HG02885 (cell line): ENCODE measurements around the gene BMAL2.

Experiments
- ATAC-seq: cut with Tn5 transposase; IDR thresholded peaks from one replicate; pipeline ENCODE4 v1.9.1; 2021; ENCODE audit warnings: mild to moderate bottlenecking; ENCODE audit not compliant: unreplicated experiment, poor library complexity

The BMAL2 gene

GRCh38 chr12:27319409-27319808 lies 13.2 kb upstream of the BMAL2 start:
- no peak for ATAC-seq

- no peak for ATAC-seq
Observed at GRCh38 chr12:27319848-27320247, 12.8 kb upstream of the BMAL2 start.

- ATAC-seq = no peak
Observed at GRCh38 chr12:27324530-27324929, 8.1 kb upstream of the BMAL2 start.

DNA sequence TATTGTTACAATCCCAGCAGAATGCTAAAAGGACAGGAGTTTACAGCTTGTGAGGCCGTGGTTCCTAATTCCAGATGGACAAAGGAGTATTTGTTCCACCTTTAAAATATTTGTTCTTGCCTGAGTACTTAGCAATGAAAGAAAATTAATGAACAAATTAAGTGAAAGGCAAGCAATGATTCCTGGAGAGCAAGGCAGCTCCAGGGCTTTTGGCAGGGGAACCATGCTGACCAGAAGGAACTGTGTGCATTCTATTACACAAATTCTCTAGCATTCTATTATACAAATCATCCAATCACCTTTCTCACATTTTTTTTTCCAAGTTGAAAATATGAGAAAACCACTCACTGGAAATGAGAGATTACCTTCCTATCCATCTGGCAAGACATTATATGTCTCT lies 1.8 kb upstream of the BMAL2 start:
- no peak for ATAC-seq

DNA sequence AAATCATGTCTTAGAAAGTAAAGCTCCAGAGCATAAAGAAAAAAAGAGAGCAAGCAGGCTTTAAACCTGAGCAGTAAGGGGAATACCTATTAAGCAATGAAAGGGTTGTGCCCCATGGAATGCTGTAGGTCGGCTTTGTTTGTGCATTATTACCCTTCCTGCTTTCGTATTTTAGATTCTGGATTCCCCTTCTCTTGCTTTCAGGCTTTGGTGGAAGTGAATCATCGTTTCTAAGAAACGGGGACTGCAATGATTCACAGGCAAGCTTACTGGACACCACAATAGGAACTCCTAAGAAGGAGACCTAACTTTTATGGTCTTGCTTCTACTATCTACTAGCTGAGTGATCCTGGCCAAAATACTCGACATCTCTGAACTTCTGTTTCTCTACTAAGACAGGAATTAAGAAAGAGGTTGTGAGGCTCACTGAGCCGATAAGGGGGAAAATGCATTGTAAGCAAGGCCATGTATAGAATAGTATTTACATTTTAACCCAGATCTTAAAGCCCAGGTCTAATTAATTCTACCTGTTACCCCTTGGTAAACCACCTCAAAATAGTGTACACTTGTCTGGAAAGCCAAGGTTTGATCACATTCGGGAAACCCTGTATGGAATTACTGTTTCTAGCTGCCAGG lies 1.2 kb upstream of the BMAL2 start:
- ATAC-seq = peak; percentile 48

DNA sequence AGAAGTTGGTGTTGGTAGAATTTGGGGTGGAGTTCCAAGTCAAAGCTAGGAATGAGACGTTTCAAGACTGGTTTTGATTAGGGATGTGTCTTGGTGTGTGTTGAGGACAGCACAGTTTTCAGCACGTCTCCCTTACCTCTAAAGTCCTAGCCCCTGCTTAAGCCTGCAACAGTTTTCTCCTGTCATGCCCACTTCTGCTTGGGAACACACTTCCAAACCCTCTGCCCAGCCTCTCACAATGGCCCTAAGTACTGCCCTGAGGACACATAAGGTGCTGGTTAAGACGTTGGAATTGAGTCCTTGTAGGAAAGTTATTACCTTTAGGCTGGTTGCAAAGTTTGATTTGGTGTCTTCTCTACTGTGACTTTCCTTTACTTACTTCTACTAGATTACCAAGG lies 710 bp upstream of the BMAL2 start:
- no peak for ATAC-seq

DNA sequence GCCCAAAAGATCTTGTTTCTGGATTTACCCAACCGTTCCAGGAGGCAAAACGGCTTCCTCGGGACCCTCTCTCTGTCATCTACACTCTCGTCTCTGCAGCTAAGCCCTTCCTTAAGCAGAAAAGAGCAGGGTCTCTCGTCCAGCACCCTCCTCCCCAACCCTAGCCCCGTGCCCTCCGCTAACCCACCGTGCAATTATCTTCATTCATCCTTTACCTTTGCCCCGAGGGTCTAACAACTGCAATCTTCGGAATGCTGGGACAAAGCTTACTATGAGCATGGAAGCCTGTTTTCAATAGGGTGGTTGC lies 276 bp upstream of the BMAL2 start:
- ATAC-seq = no peak

- ATAC-seq = peak; percentile 24
Observed at GRCh38 chr12:27333403-27334009, 870 bp downstream of the BMAL2 start.

DNA sequence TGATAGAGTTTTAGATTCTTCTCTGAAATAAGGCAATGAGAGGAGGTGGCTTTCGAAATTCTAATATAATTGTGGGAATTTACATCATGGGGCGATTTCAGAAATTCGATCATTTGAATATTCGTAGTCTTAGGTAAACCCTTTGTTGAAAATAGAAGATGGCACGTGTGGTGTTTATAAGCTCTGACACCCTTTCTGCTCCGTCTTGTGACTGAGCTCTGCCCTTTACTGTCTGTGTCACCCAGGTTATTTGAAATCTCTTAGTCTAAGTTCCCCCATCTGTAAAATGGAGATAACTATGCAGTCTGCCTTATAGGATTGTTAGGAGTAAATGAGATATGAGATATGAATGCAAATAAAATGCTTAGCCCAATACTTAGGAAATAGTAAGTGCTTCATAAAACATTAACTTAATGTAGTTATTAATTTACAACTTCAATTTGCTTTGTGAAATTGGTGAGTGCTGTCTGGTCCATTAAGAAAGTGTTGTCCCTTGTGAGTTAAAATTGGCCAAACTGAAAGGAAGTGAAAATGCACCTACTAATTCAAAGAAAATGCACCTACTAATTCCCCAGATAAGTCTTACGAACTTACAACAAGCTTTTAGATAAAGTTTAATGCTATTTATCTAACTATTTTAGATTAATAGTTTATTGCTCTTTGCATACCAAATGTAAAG lies 1.5 kb downstream of the BMAL2 start:
- no peak for ATAC-seq

GRCh38 chr12:27334721-27335082 lies 2.1 kb downstream of the BMAL2 start:
- no peak for ATAC-seq

DNA sequence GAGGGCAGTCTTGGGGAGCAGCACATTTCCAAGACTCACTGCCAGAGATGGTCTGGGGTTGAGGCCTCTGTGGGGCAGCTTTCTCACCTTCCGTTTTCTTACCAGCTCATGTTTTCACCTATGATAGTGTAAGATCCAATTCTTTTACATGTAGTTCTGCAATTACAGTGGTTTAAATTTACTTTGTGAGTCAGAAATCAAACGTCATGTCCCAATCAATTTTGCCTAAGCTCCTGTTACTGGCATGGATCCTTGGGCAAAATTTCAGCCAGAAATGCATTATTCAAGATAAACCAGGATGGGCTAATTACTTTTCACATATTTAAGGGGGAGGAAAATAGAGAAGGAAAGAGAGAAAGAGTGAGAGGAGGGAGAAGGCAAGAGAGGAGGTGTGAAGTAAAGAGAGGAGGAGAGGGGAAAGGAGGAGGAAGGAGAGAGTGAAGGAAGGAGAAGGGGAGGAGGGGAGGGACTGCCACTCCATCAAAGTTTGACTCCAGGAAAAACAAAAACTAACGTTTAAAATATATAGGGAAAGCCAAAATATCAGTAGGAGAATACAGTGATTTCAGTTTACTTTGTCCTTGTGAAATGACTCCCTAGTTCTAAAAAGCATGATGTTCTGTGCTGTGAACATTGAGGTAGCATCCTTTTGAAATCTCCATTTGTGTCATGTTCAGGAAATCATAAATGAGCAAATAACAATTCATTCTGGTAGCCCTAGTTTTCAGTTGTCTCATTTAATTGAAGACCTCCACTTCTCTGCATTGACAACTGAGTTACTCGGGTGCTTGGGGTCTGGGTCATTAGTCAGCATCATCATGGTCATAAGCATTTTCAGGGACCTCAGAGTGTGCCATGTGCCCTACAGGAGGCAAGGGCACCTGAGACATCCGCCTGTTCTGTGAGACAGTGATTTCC lies 3.0 kb downstream of the BMAL2 start:
- no peak for ATAC-seq

DNA sequence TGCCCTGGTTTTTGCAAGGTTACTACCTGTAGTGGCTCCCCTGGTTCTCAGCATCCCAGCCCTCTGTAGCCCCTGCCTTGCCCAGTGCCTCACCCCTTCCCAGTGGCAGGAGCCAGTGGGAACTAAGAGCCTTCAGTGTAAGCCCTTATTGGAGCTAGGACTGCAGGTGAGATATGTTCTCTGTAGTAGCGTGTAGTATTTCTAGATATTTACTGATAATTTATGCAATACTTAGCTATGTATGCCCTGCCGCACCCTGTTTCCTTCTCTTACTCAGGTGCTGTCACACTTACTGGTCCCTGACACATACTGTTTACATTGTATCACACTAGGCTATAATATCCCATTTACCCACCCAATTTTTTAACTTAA lies 3.6 kb downstream of the BMAL2 start:
- no peak for ATAC-seq

DNA sequence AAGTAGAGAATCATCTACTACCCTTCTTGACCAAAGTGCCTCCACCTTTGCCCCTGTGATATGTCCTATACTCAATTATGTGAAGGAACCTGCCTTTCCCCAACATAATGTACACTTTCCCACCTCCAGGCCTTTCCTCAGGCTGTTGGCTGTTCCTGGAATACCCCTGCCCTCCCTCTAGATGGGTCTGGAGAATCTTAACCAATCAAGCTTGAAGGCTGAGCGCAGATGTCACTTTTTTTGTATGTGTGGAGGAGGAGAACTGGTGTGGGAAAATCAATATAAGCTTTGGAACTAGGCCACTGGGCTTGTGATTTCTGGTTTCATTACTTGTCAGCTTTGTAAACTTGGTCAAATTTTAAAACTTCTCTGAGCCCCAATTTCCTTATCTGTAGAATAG lies 4.7 kb downstream of the BMAL2 start:
- no peak for ATAC-seq

- ATAC-seq = no peak
Observed at GRCh38 chr12:27338473-27338872, 5.8 kb downstream of the BMAL2 start.

- no peak for ATAC-seq
Observed at GRCh38 chr12:27340971-27341370, 8.3 kb downstream of the BMAL2 start.

GRCh38 chr12:27342536-27342935 lies 9.9 kb downstream of the BMAL2 start:
- ATAC-seq = no peak

DNA sequence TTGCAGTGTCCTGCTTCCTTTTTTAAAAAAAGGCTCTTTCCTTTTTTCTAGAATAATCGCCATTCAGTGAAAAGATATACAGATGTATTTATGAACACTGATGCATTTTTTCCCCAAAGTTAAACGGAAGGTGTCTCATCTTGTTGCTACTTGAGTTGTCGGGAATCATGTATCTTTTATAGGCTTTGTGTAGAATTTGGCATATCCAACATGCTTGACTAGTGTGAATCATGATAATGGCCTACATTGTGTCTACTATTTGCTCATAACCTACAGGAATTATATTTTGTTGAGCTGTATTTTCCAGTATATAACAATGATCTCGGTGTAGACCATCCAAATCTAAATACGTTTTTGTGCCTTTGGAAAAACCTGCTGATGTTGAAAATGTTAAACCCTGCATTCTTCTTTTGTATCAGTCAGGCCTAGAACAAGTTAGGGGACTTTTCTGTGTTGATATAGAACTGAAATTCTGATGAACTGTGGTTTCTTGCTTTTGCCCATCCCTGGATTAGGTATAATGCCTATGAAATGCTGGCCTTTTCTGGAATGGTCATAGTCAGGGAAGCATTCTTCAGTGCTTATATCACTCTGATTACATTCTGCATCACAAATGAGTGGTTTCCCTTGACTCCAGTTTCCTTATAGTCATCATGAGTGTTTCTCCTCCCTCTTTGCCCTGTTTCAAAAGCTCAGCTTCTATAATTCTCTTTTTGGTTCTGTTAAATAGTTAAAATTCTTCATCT lies 10.8 kb downstream of the BMAL2 start:
- no peak for ATAC-seq

DNA sequence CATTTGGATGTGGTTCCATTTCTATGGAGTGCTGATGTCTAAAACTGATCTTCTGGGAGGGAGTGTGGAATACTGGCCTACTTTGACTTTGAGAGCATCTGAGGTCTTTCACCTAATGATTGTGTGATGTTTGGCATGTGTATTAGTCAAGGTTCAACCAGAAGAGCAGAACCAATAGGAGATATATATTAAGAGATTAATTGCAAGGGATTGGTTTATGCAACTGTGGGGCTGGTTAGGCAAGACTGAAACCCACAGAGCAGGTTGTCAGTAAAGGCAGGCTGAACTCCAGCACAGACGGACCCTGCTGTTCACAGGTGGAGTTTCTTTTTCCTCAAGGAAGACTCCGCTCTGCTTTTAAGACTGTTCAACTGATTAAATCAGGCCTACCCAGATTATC lies 11.6 kb downstream of the BMAL2 start:
- no peak for ATAC-seq

GRCh38 chr12:27344760-27345159 lies 12.1 kb downstream of the BMAL2 start:
- ATAC-seq = no peak

GRCh38 chr12:27345376-27345775 lies 12.7 kb downstream of the BMAL2 start:
- ATAC-seq = no peak

- ATAC-seq = no peak
Observed at GRCh38 chr12:27347779-27348178, 15.1 kb downstream of the BMAL2 start.
